ENCODE data around the gene CYP46A1.
"Not testable (repeated sequence)": the region's sequence is repeated elsewhere in the genome, so short reads cannot be mapped to it uniquely, and the experiment has no call there.

The CYP46A1 gene

GRCh38 chr14:99683619-99684409, at the start of gene CYP46A1:
CYP46A1 (plus strand) TSS chr14:99684298; CDS start chr14:99684418, 120 bp downstream.
- peak within 1 kb of the TSS; percentile 87 for H3K4me3 ChIP-seq (ENCODE audit: low read depth, low read length)
- peak; percentile 96 for DNase-seq (ENCODE audit: low read depth)
- TF ChIP-seq, protein P1, sequence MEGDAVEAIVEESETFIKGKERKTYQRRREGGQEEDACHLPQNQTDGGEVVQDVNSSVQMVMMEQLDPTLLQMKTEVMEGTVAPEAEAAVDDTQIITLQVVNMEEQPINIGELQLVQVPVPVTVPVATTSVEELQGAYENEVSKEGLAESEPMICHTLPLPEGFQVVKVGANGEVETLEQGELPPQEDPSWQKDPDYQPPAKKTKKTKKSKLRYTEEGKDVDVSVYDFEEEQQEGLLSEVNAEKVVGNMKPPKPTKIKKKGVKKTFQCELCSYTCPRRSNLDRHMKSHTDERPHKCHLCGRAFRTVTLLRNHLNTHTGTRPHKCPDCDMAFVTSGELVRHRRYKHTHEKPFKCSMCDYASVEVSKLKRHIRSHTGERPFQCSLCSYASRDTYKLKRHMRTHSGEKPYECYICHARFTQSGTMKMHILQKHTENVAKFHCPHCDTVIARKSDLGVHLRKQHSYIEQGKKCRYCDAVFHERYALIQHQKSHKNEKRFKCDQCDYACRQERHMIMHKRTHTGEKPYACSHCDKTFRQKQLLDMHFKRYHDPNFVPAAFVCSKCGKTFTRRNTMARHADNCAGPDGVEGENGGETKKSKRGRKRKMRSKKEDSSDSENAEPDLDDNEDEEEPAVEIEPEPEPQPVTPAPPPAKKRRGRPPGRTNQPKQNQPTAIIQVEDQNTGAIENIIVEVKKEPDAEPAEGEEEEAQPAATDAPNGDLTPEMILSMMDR (IDR thresholded peaks at IDR 0.05; ENCODE audit: control insufficient read depth, extremely low read depth, insufficient read depth) = no peak

DNA sequence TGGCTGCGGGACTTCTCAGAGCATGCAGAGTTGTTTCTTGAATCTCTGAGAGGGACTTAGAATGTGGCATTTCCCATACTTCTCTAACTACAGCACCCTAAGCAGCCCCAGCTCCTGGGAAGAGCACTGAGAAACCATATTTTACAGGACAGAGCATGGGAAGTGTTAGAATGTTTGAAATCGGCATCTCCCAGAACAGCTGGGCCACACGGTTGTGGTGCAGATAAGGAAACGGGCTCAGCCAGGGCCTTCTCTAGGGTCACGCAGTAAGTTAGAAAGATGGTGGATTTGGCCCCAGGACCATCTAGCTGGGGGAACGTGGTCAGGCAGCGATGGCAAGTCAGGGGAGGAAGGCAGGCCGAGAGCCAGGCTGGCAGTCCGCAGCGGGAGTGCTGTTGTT, 49.7 kb upstream of the CYP46A1 start:
- TF ChIP-seq, protein P1 (IDR thresholded peaks at IDR 0.05; ENCODE audit: control insufficient read depth, extremely low read depth, insufficient read depth) = no peak
- no peak for DNase-seq (ENCODE audit: low read depth)
- no peak overlapping the region for H3K4me3 ChIP-seq (ENCODE audit: low read depth, low read length)

- TF ChIP-seq, protein P1 (IDR thresholded peaks at IDR 0.05; ENCODE audit: control insufficient read depth, extremely low read depth, insufficient read depth) = no peak
- DNase-seq (ENCODE audit: low read depth) = no peak
- H3K4me3 ChIP-seq (ENCODE audit: low read depth, low read length) = no peak overlapping the region
Measured at GRCh38 chr14:99635116-99635515, 49.0 kb upstream of the CYP46A1 start.

DNA sequence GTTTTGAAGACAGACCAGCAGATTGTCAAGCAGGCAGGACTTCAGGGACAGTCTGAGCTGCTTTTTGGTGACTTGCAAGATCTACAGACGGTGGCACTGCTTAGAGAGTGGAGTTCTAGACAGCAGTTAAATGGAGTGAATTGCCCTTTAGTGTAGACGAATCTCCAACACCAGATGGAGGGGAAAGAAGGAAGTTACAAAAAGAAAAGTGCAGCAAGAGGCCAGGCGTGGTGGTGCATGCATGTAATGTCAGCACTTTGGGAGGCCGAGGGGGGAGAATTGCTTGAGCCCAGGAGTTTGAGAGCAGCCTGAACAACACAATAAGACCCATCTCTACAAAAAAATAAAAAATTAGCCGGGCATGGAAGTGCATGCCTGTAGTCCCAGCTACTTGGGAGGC, 47.6 kb upstream of the CYP46A1 start:
- DNase-seq (ENCODE audit: low read depth) = no peak
- TF ChIP-seq, protein P1 (IDR thresholded peaks at IDR 0.05; ENCODE audit: control insufficient read depth, extremely low read depth, insufficient read depth) = no peak
- no peak overlapping the region for H3K4me3 ChIP-seq (ENCODE audit: low read depth, low read length)

DNA sequence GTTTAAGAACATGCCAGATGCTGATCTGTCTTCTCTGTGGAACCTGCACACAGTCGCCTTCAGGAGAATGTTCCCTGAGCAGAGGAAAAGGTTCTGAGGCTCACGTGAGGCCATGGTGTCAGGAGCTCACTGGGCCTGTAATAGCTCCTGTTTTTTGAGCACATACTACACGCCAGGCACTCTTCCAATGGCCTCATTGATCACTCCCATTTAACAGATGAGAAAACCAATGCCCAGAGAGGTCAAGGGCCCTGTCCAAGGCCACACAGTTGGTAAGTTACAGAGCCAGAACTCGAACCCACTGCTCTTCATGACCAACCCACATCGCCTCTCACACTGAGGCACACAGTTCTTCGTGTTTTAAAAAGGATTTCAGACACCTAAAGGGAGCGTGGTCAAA, 46.5 kb upstream of the CYP46A1 start:
- DNase-seq (ENCODE audit: low read depth) = no peak
- TF ChIP-seq, protein P1 (IDR thresholded peaks at IDR 0.05; ENCODE audit: control insufficient read depth, extremely low read depth, insufficient read depth) = no peak
- no peak overlapping the region for H3K4me3 ChIP-seq (ENCODE audit: low read depth, low read length)

GRCh38 chr14:99642771-99643170, 41.3 kb upstream of the CYP46A1 start:
- not testable (repeated sequence) for DNase-seq (ENCODE audit: low read depth); H3K4me3 ChIP-seq (ENCODE audit: low read depth, low read length)

GRCh38 chr14:99643343-99643742, 40.8 kb upstream of the CYP46A1 start:
- no peak for DNase-seq (ENCODE audit: low read depth)
- TF ChIP-seq, protein P1 (IDR thresholded peaks at IDR 0.05; ENCODE audit: control insufficient read depth, extremely low read depth, insufficient read depth) = no peak
- no peak overlapping the region for H3K4me3 ChIP-seq (ENCODE audit: low read depth, low read length)

All from LNCaP clone FGC (cell line).